ENCODE measurements around the gene SOX5. TPM values are rescaled to one million over a fixed set of nuclear protein-coding genes. Genes with fewer than 3 reads are reported as not detected.

Gene SOX5
- total RNA-seq, 2 experiments from 2014 or later: not detected

- POLR2A ChIA-PET: no interaction called here
- H3K36me3 Mint-ChIP-seq: no peaks in the 10 kb centered on the region
- H3K4me3 Mint-ChIP-seq: no peak overlapping the region
- H3K27me3 Mint-ChIP-seq: no peaks in the 10 kb centered on the region
- ATAC-seq (ENCODE audit: low read depth) (no peak), DNase-seq (no peak)
- H3K27ac Mint-ChIP-seq: no peak overlapping the region
- peaks cover 5% of the 10 kb centered on the region for H3K9me3 Mint-ChIP-seq
- no peaks in the 10 kb centered on the region for H3K4me1 Mint-ChIP-seq
Observed at GRCh38 chr12:23659131-23659530, 290.3 kb downstream of the SOX5 start.

GRCh38 chr12:23657598-23657997 is 291.9 kb downstream of the SOX5 start:
- Mint-ChIP-seq H3K9me3 (peaks cover 5% of the 10 kb centered on the region), H3K4me1 (no peaks in the 10 kb centered on the region), H3K27me3 (no peaks in the 10 kb centered on the region), H3K4me3 (no peak overlapping the region), H3K36me3 (no peaks in the 10 kb centered on the region), H3K27ac (no peak overlapping the region)
- no peak for ATAC-seq (ENCODE audit: low read depth)
- no peak for DNase-seq
- POLR2A ChIA-PET: no interaction called here

GRCh38 chr12:23655884-23656283 is 293.6 kb downstream of the SOX5 start:
- ATAC-seq (ENCODE audit: low read depth) (no peak), DNase-seq (no peak)
- H3K4me1 Mint-ChIP-seq: no peaks in the 10 kb centered on the region
- H3K27me3 Mint-ChIP-seq: no peaks in the 10 kb centered on the region
- H3K9me3 Mint-ChIP-seq: peaks cover 5% of the 10 kb centered on the region
- POLR2A ChIA-PET: no interaction called here
- no peak overlapping the region for H3K4me3 Mint-ChIP-seq
- no peak overlapping the region for H3K27ac Mint-ChIP-seq
- H3K36me3 Mint-ChIP-seq: no peaks in the 10 kb centered on the region

GRCh38 chr12:23655112-23655511 is 294.4 kb downstream of the SOX5 start:
- H3K36me3 Mint-ChIP-seq: no peaks in the 10 kb centered on the region
- H3K27me3 Mint-ChIP-seq: no peaks in the 10 kb centered on the region
- ATAC-seq (ENCODE audit: low read depth): no peak
- H3K27ac Mint-ChIP-seq: no peak overlapping the region
- H3K9me3 Mint-ChIP-seq: peaks cover 5% of the 10 kb centered on the region
- POLR2A ChIA-PET: no interaction called here
- no peak overlapping the region for H3K4me3 Mint-ChIP-seq
- no peak for DNase-seq
- H3K4me1 Mint-ChIP-seq: no peaks in the 10 kb centered on the region

GRCh38 chr12:23648546-23648945 is 300.9 kb downstream of the SOX5 start:
- no peaks in the 10 kb centered on the region for H3K27me3 Mint-ChIP-seq
- H3K27ac Mint-ChIP-seq: no peak overlapping the region
- H3K4me1 Mint-ChIP-seq: no peaks in the 10 kb centered on the region
- no peak overlapping the region for H3K4me3 Mint-ChIP-seq
- DNase-seq (no peak), ATAC-seq (ENCODE audit: low read depth) (no peak)
- H3K36me3 Mint-ChIP-seq: no peaks in the 10 kb centered on the region
- no peaks in the 10 kb centered on the region for H3K9me3 Mint-ChIP-seq
- POLR2A ChIA-PET: no interaction called here

GRCh38 chr12:23640754-23641153 is 308.7 kb downstream of the SOX5 start:
- Mint-ChIP-seq H3K27me3 (no peaks in the 10 kb centered on the region), H3K4me1 (no peaks in the 10 kb centered on the region), H3K36me3 (no peaks in the 10 kb centered on the region), H3K9me3 (no peaks in the 10 kb centered on the region), H3K4me3 (no peak overlapping the region), H3K27ac (no peak overlapping the region)
- POLR2A ChIA-PET: no interaction called here
- no peak for ATAC-seq (ENCODE audit: low read depth)
- DNase-seq: no peak

GRCh38 chr12:23634344-23634743 is 315.1 kb downstream of the SOX5 start:
- H3K27me3 Mint-ChIP-seq: no peaks in the 10 kb centered on the region
- POLR2A ChIA-PET: no interaction called here
- ATAC-seq (ENCODE audit: low read depth) (no peak), DNase-seq (no peak)
- no peak overlapping the region for H3K27ac Mint-ChIP-seq
- no peaks in the 10 kb centered on the region for H3K4me1 Mint-ChIP-seq
- no peaks in the 10 kb centered on the region for H3K9me3 Mint-ChIP-seq
- H3K4me3 Mint-ChIP-seq: no peak overlapping the region
- no peaks in the 10 kb centered on the region for H3K36me3 Mint-ChIP-seq

GRCh38 chr12:23631786-23632377 is 317.6 kb downstream of the SOX5 start:
- ATAC-seq (ENCODE audit: low read depth) (no peak), DNase-seq (no peak)
- Mint-ChIP-seq H3K4me1 (no peaks in the 10 kb centered on the region), H3K27me3 (no peaks in the 10 kb centered on the region), H3K4me3 (no peak overlapping the region), H3K36me3 (no peaks in the 10 kb centered on the region), H3K27ac (no peak overlapping the region), H3K9me3 (no peaks in the 10 kb centered on the region)
- POLR2A ChIA-PET: no interaction called here

GRCh38 chr12:23630524-23630923 is 318.9 kb downstream of the SOX5 start:
- Mint-ChIP-seq H3K4me1 (no peaks in the 10 kb centered on the region), H3K27ac (no peak overlapping the region), H3K27me3 (no peaks in the 10 kb centered on the region), H3K36me3 (no peaks in the 10 kb centered on the region), H3K9me3 (no peaks in the 10 kb centered on the region), H3K4me3 (no peak overlapping the region)
- POLR2A ChIA-PET: no interaction called here
- DNase-seq: no peak
- no peak for ATAC-seq (ENCODE audit: low read depth)

GRCh38 chr12:23628806-23629205 is 320.7 kb downstream of the SOX5 start:
- Mint-ChIP-seq H3K4me1 (no peaks in the 10 kb centered on the region), H3K27me3 (no peaks in the 10 kb centered on the region), H3K27ac (no peak overlapping the region), H3K36me3 (no peaks in the 10 kb centered on the region), H3K4me3 (no peak overlapping the region), H3K9me3 (peaks cover 4% of the 10 kb centered on the region)
- POLR2A ChIA-PET: no interaction called here
- DNase-seq: no peak
- no peak for ATAC-seq (ENCODE audit: low read depth)

GRCh38 chr12:23626791-23627190 is 322.7 kb downstream of the SOX5 start:
- DNase-seq (no peak), ATAC-seq (ENCODE audit: low read depth) (no peak)
- Mint-ChIP-seq H3K4me3 (no peak overlapping the region), H3K4me1 (no peaks in the 10 kb centered on the region), H3K27me3 (no peaks in the 10 kb centered on the region), H3K9me3 (peaks cover 5% of the 10 kb centered on the region), H3K36me3 (no peaks in the 10 kb centered on the region), H3K27ac (no peak overlapping the region)
- POLR2A ChIA-PET: no interaction called here

GRCh38 chr12:23621900-23622299 is 327.6 kb downstream of the SOX5 start:
- ATAC-seq (ENCODE audit: low read depth): no peak
- POLR2A ChIA-PET: no interaction called here
- Mint-ChIP-seq H3K36me3 (no peaks in the 10 kb centered on the region), H3K4me1 (no peaks in the 10 kb centered on the region), H3K4me3 (no peak overlapping the region), H3K27me3 (no peaks in the 10 kb centered on the region), H3K27ac (no peak overlapping the region), H3K9me3 (peaks cover 6% of the 10 kb centered on the region)
- DNase-seq: no peak

- Mint-ChIP-seq H3K27ac (no peak overlapping the region), H3K4me3 (no peak overlapping the region), H3K4me1 (no peaks in the 10 kb centered on the region), H3K9me3 (peaks cover 3% of the 10 kb centered on the region), H3K27me3 (no peaks in the 10 kb centered on the region), H3K36me3 (no peaks in the 10 kb centered on the region)
- POLR2A ChIA-PET: no interaction called here
- DNase-seq (no peak), ATAC-seq (ENCODE audit: low read depth) (no peak)
Observed at GRCh38 chr12:23618718-23619117, 330.8 kb downstream of the SOX5 start.

GRCh38 chr12:23617749-23618148 is 331.7 kb downstream of the SOX5 start:
- ATAC-seq (ENCODE audit: low read depth): no peak
- H3K27me3 Mint-ChIP-seq: no peaks in the 10 kb centered on the region
- H3K9me3 Mint-ChIP-seq: peaks cover 3% of the 10 kb centered on the region
- no peak overlapping the region for H3K27ac Mint-ChIP-seq
- no peaks in the 10 kb centered on the region for H3K36me3 Mint-ChIP-seq
- no peak for DNase-seq
- POLR2A ChIA-PET: no interaction called here
- H3K4me3 Mint-ChIP-seq: no peak overlapping the region
- no peaks in the 10 kb centered on the region for H3K4me1 Mint-ChIP-seq

GRCh38 chr12:23614280-23614679 is 335.2 kb downstream of the SOX5 start:
- Mint-ChIP-seq H3K4me3 (no peak overlapping the region), H3K27ac (no peak overlapping the region), H3K4me1 (no peaks in the 10 kb centered on the region), H3K9me3 (peaks cover 3% of the 10 kb centered on the region), H3K27me3 (no peaks in the 10 kb centered on the region), H3K36me3 (no peaks in the 10 kb centered on the region)
- POLR2A ChIA-PET: no interaction called here
- no peak for ATAC-seq (ENCODE audit: low read depth)
- DNase-seq: no peak

Data from activated naive CD8-positive, alpha-beta T cell treated with anti-CD3 and anti-CD28 coated beads, Interleukin-2, amount 10 ng/mL, durations not matched to agents 7 days and 5 days (primary cell).